GM12891 (cell line): ENCODE measurements around the gene AHRR. TPM values are rescaled to one million over a fixed set of nuclear protein-coding genes. Genes with fewer than 3 reads are reported as not detected.
"Not testable (repeated sequence)": the region's sequence is repeated elsewhere in the genome, so short reads cannot be mapped to it uniquely, and the experiment has no call there.

Experiments
- DNase-seq: peaks from one replicate; pipeline ENCODE4 v3.0.0; 2011; ENCODE audit warnings: low spot score; ENCODE audit not compliant: insufficient read length
- FAIRE-seq: peaks from 2 replicates; lab custom pipeline; 2011; peaks lifted over from hg19 to GRCh38; lab: Jason Lieb, UNC
- PAX5 ChIP-seq: IDR thresholded peaks from 2 replicates; pipeline ENCODE4 v1.6.1; 2011; ENCODE audit warnings: low read length, moderate library complexity, mild to moderate bottlenecking; ENCODE audit not compliant: insufficient read depth, severe bottlenecking
- POLR2A ChIP-seq: IDR thresholded peaks from 2 replicates; pipeline ENCODE4 v1.6.1; 2011; ENCODE audit warnings: low read depth, low read length, control low read depth
- POLR2AphosphoS5 ChIP-seq: IDR thresholded peaks from 2 replicates; pipeline ENCODE4 v1.6.1; 2011; ENCODE audit warnings: low read depth, low read length, control low read depth
- POU2F2 ChIP-seq: IDR thresholded peaks from 2 replicates; pipeline ENCODE4 v1.6.1; 2011; ENCODE audit warnings: low read depth, mild to moderate bottlenecking, control low read depth, low read length, moderate library complexity
- SPI1 ChIP-seq: IDR thresholded peaks from 2 replicates; pipeline ENCODE4 v1.6.1; 2011; ENCODE audit warnings: low read depth, low read length, control low read depth
- TAF1 ChIP-seq: IDR thresholded peaks from 2 replicates; pipeline ENCODE4 v1.6.1; 2011; ENCODE audit warnings: low read depth, low read length, control low read depth
- polyA plus RNA-seq: library from polyadenylated mRNA; unstranded; fragments of >200 nt; gene quantifications from one replicate; pipeline ENCODE4 v1.2.1, GENCODE V29; 2012; ENCODE audit warnings: low read depth, missing spikeins, inconsistent platforms; ENCODE audit not compliant: missing spikeins

Gene AHRR
- polyA plus RNA-seq, result 33.3 TPM

DNA sequence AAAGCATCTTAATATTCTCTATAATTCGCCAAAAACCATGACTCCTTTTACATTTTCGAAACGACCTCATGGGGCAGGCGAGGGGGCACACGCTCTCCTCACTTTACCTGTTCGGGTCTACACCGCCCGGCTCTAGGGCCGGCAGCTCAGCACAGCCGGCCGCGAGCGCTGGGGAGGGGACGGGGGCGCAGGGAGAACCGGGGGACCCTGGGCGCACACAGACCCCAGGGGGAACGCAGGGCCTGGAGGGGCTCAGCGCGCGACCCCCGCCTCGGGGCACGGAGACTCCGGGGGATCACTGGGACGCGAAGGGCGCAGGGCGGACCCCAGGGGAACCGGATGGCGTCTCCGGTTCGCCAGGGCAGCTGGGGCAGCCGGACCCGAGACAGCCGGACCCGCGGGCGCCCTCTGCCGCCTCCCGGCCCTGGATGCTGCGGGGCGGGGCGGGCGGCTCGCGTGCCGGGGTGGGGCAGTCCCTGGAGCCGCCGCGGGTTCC is at the start of gene AHRR:
TSS of gene AHRR (plus strand) at position 485 of the 496 bp plus-strand sequence. CDS start 22,189 bp downstream, outside the sequence.
- peak; percentile 88 for DNase-seq
- FAIRE-seq, result peak; percentile 68
- TF ChIP-seq SPI1 (no peak), PAX5 (no peak), TAF1 (no peak), POLR2A (no peak), POLR2AphosphoS5 (no peak), POU2F2 (no peak)

DNA sequence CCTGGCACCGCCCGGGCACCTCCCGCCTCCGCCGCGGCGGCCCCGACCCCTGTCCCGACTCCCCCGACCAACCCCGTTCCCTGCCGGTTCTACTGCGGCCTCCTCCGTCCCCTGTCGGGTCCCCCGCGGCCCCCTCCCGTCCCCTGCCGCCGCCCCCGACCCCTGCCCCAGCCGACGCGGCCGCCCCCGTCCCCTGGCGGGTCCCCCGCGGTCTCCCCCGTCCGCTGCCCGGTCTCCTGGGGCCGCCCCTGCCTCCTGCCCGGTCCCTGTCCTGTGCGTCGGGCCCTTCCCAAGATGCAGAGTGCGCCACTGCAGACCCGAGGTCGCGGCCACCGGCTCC is 49.7 kb upstream of the AHRR start:
- DNase-seq, FAIRE-seq: not testable (repeated sequence)

DNA sequence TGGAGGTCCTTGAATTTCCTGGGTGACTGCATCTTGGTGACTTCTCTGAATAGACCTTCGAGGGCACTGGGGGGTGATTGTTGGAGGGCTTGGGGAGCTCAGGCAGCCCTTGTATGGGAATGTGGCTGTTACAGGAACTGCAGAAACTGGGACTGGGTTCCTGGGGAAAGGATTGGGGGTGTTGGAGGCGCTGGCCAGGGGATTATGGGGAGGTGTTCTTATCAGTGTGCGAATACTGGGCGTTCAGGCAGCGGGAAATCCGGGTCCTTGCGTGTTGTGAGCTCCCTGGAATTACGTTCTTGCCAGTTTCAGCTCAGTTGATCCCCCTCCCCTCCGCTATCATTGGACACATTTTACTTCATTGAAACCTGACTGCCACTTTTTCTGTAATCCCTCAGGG is 48.4 kb upstream of the AHRR start:
- not testable (repeated sequence) for DNase-seq

DNA sequence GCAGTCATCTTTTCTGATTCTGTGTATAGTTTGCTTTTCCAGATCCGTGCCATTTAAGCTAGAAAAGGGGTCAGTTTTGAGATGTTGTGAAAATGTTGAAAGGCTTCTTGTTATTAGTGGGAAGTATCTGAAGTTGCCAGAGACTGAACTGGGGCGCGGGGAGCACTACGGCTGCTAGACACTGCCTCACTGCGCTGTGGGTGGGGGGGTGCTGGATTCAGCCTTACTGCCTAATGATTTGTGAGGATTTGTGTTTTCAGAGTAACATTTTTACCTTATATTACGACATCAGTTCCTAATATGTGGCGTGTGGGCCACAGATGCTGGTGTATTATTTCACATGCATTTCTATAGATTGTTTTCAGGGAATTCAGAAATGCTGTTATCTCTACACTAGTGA is 48.0 kb upstream of the AHRR start:
- FAIRE-seq, DNase-seq: not testable (repeated sequence)

More for the DNA sequence above, 48.4 kb upstream of the AHRR start:
- not testable (repeated sequence) for FAIRE-seq

DNA sequence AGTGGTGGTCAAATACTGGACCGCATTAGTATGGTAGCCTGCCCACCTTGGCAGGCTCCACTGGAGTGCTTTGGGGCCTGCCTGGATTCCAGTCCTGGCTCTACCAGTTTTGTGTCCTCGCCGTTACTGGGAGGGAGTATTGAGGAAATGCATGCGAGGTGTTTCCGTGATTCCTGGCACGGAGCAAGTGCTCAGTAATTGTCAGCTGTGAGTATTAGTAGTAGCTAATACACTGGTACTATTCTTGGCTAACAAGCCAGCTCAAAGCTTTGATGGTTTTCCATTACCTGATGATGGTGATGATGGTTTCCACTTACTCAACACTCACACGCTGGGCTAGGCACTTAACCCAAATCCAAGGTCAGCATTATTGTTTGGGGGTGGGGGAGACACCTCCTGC is 47.2 kb upstream of the AHRR start:
- not testable (repeated sequence) for DNase-seq, FAIRE-seq

DNA sequence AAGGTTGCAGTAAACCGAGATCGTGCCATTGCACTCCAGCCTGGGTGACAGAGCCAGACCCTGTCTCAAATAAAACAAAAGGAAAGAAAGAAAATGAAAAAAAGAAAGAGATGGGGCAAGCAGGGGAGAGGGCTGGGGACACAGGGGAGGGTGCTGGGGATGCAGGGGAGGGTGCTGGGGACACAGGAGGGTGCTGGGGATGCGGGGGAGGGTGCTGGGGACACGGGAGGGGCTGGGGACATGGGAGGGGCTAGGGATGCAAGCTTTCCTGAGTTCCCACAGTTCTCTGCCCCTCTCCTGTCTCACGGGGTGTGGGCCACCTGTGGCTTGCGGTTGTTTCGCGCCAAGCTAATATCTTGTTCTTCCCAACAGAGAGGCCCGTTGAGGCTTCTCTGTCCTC is 42.9 kb upstream of the AHRR start:
- DNase-seq, result no peak

DNA sequence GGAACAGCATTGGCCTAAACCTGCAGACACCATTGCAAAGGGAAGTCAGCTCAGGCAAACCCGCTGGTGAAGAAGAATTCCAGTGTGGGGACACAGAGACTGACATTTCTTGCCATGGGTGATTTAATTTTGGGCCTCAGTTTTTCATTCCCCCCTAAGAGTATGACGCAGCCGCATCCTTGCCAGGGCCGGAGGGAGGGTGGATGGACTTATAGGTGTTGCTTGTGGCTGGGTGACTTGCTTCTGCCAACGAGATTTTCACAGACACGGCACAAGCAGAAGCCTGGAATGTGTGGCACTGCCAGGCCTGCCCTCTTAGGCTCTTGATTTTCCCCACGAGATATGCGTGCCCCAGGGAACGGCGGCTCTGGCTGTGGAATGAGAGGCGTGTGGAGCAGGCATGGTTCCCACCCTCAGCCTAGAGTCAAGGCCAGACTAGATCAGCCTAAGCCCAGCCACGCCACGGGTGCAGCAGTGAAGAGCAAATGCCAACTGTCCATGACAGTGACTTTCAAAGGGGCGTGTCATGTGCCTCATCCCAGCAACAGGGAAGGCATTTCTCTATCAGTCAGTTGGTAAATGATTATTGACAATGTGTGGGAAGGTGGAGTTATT is 42.4 kb upstream of the AHRR start:
- FAIRE-seq, DNase-seq: not testable (repeated sequence)

More for the DNA sequence above, 42.9 kb upstream of the AHRR start:
- TF ChIP-seq SPI1, result no peak
- FAIRE-seq, result no peak

DNA sequence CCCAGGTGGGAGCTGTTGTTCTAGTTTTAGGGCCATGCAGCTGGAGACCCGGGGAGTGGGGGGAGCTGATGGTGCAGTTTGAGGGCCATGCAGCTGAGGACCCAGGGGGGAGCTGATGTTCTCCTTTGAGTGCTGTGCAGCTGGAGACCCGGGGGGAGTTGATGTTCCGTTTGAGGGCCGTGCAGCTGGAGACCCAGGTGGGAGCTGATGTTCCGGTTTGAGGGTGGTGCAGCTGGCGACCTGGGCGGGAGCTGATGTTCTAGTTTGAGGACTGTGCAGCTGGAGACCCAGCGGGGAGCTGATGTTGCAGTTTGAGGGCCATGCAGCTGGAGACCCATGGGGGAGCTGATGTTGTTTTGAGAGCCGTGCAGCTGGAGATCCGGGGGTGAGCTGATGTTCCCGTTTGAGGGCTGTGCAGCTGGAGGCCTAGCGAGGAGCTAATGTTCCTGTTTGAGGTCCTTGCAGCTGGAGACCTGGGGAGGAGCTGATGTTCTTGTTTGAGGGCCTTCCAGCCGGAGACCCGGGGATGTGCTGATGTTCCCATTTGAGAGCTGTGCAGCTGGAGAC is 35.4 kb upstream of the AHRR start:
- FAIRE-seq (no peak), DNase-seq (no peak)

DNA sequence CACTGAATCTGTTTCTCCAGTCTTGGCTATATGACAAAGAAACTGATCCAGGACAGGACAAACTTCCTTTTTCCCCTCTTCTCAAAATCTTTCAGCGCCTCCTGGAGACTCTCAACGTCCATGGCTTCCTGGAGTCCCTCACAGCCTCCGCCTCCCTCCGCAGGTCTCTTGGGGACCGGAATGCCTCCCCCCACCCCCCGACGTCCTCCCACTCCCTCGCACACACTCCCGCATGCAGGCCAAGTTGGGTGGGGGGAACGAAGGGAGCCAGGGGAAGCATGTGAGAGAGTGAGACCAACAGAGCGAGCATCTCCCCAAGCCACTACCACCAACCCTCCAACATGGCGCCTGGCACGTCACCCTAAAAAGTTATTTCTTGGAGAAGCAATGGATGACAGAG is 31.3 kb upstream of the AHRR start:
- FAIRE-seq, DNase-seq: not testable (repeated sequence)

More for the DNA sequence above, 35.4 kb upstream of the AHRR start:
- TF ChIP-seq POU2F2 (no peak), TAF1 (no peak), POLR2AphosphoS5 (no peak), POLR2A (no peak), PAX5 (no peak), SPI1 (no peak)

DNA sequence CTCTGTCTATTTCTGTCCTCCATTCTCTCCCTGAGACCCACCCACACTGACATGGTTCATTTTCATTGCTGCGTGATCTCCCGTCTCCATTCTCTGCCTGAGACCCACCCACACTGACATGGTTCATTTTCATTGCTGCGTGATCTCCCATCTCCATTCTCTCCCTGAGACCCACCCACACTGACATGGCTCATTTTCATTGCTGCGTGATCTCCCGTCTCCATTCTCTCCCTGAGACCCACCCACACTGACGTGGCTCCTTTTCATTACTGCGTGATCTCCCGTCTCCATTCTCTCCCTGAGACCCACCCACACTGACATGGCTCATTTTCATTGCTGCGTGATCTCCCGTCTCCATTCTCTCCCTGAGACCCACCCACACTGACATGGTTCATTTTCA is 30.2 kb upstream of the AHRR start:
- DNase-seq, FAIRE-seq: not testable (repeated sequence)

DNA sequence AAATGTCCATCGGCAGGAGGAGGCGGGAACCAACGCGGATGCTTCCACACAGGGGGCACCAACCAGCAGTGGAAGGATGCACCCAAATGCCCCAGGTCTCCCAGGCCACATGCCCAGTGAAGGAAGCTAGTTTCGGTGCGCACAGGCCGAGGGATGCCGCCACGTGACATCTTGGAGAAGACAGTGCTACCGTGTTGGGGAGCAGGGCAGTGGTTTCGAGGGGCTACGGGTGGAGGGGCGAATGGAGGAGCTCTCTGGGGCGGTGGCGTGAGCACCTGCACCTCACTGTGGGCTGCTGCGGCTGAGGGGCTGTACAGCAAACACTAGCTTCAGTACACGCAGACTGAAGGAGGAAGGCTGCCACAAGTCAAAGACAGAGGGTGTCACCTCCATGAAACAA is 26.7 kb upstream of the AHRR start:
- not testable (repeated sequence) for FAIRE-seq, DNase-seq

DNA sequence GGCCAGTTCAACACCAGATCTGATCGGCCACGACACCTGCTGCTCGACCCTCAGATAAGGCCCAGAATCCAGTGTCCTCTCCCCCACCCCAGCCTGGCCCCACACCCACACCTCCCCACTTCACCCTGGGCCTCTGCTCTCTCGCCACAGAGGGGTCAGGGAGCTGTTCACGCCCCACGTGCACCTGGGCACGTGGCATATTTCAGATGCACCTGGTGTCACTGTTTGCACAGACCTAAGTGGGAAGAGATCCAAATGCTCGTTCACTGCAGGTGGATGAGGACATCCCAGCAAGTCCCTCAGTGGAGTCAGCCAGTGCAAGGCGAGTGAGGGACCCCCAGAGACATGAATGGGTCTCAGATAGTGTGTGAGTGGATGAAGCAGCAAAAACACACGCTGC is 25.3 kb upstream of the AHRR start:
- FAIRE-seq, DNase-seq: not testable (repeated sequence)

DNA sequence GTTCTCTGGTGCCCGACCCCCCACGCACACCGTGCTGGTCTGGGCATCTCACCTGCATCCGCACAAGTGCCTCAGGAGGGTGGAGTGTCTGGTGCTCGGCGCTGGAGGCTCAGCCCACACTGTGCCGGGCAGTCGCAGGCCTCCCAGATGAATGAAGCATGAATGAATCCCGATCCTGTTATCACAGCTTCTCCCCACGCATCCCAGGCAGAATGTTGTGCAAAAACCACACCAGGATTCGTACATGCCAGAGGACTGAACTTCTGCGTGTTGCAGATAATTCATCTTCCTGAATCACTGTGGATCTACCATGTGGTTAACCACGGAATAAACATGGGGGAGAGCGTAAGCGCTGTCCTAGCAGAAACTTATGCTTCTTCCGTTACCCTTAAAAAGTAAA is 24.6 kb upstream of the AHRR start:
- FAIRE-seq, result not testable (repeated sequence)

DNA sequence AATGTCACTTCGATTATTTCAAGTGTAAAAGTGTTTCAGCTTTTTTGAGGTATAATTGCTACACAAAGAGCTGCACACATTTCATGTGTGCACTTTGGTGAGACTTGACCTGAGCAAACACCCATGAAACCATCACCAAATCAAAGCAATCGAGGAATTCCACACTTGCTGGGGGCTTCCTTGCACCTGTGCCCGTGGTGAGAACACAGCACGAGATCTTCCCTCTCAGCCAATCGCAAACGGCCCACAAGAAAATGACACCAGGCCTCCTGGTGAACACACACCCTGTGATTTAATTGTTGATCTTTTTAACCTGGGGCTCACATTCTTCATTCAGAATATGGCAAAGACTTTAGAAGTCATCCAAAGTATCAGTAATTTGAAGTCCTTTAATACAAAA is 24.1 kb upstream of the AHRR start:
- FAIRE-seq, result peak; percentile 43
- DNase-seq, result not testable (repeated sequence)

More for the DNA sequence above, 24.6 kb upstream of the AHRR start:
- DNase-seq, result not testable (repeated sequence)

DNA sequence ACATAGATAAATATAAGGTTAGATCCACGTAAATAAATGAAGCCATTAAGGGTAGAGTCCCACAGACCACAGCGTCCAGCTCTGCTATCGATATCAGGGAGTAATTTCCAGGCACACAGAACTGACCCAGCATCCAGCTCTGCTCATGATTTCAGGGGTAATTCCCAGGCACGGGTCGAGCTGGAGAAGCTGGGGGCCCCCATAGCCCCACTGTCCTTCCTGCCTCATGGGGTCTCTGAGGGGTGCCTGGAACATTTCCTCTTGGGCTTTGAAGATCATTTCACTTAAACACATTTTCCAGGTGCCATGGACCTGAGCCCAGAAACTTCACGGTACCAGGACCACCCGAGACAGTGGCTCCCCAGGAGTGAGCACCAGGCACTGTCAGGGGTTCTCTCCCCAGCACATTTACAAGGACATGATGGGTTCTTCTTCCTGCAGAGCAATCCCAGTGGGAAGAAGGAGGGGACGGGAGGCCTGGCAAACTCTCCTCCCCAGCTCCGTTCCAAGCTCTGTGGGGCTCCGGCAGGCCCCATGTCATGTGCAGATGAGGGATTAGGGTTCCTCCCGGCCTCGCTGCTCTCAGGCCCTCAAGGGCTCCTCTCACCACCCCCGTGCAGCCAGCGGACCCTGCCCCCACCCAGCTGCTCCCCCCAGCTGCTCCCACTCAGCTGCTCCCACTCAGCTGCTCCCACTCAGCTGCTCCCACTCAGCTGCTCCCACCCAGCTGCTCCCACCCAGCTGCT is 23.4 kb upstream of the AHRR start:
- not testable (repeated sequence) for DNase-seq, FAIRE-seq
